Measurements from ENCODE around the gene AKT1S1. TPM values are rescaled to one million over a fixed set of nuclear protein-coding genes. Genes with fewer than 3 reads are reported as not detected.

Gene AKT1S1
- total RNA-seq, 1 donor from 2014 or later, result 52.0 TPM

DNA sequence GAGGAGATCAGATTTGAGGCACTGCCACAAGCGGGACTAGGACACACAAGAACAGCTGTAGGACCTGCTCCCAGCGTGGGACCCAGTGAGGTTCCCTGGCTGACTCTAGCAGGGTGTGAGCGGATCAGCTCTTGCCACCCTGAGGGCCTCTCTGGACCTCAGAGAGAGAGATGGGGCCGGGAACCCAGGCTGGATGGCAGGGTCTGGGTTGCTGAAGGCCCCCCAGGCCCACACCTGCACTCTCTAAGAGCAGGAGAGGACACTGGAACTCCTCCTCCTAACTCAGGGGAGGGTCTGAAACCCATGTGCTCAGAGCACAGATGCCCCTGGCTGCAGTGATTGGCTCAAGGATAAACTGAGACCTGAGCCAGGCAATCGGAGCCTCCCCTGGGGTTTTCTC, 33.0 kb upstream of the AKT1S1 start:
- Mint-ChIP-seq H3K4me3 (ENCODE audit: unreplicated experiment) (no peak overlapping the region), H3K27me3 (ENCODE audit: low read depth) (no peaks in the 10 kb centered on the region), H3K4me1 (ENCODE audit: low read depth) (peaks cover 11% of the 10 kb centered on the region), H3K36me3 (ENCODE audit: low read depth) (peaks cover 19% of the 10 kb centered on the region), H3K27ac (ENCODE audit: unreplicated experiment) (no peak overlapping the region), H3K9me3 (ENCODE audit: low read depth) (no peaks in the 10 kb centered on the region)
- DNase-seq (ENCODE audit: low spot score), result no peak
- TF ChIP-seq, protein P1, sequence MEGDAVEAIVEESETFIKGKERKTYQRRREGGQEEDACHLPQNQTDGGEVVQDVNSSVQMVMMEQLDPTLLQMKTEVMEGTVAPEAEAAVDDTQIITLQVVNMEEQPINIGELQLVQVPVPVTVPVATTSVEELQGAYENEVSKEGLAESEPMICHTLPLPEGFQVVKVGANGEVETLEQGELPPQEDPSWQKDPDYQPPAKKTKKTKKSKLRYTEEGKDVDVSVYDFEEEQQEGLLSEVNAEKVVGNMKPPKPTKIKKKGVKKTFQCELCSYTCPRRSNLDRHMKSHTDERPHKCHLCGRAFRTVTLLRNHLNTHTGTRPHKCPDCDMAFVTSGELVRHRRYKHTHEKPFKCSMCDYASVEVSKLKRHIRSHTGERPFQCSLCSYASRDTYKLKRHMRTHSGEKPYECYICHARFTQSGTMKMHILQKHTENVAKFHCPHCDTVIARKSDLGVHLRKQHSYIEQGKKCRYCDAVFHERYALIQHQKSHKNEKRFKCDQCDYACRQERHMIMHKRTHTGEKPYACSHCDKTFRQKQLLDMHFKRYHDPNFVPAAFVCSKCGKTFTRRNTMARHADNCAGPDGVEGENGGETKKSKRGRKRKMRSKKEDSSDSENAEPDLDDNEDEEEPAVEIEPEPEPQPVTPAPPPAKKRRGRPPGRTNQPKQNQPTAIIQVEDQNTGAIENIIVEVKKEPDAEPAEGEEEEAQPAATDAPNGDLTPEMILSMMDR (IDR thresholded peaks at IDR 0.05), result no peak

DNA sequence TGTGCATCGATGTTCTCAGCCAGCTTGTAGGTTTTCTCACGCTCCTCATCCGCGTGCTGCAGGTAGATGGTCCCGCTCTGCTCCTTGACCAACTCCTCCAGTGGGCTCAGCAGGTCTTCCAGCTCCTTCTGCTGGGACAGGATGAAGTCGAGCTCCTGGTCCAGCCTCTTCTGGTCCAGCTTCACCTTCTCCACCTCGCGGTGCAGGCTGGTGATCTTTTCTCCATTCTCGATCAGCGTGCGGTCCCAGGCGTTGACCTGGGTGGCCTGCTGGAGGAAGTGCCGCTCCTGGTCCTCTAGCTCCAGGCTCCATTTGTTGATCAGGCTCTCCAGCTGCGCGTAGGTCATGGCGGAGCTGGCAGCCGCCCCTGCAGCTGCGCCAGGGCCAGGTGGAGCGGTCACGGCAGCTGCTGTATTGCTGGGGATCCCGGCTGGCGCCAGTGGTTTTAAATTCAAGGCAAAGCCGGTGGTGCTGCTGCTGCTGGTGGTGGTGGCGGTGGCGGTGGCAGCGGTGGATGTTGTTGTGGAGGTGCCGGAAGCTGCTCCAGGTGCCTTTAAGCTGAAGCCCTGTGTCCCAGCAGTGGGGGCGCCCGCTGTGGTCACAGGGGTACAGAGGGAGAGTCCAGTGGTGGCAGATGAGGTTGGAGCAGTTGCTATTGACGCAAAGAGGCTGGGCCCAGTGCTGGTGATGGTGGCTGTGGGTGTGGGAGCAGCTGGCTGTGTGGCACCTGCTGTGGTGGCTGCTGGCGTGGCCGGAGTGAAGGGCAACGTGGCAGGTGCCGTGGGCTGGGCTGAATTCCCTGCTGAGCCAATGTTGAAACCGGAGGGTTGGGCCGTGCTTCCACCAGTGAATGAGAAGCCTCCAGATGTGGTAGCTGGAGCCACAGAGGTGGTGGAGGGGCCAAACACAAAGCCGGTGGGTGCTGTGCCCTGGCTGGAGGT, 31.6 kb upstream of the AKT1S1 start:
- TF ChIP-seq, protein P1 (IDR thresholded peaks at IDR 0.05), result no peak
- no peak for DNase-seq (ENCODE audit: low spot score)
- Mint-ChIP-seq H3K4me1 (ENCODE audit: low read depth) (peaks cover 11% of the 10 kb centered on the region), H3K36me3 (ENCODE audit: low read depth) (peaks cover 16% of the 10 kb centered on the region), H3K27ac (ENCODE audit: unreplicated experiment) (no peak overlapping the region), H3K27me3 (ENCODE audit: low read depth) (no peaks in the 10 kb centered on the region), H3K9me3 (ENCODE audit: low read depth) (no peaks in the 10 kb centered on the region), H3K4me3 (ENCODE audit: unreplicated experiment) (no peak overlapping the region)

DNA sequence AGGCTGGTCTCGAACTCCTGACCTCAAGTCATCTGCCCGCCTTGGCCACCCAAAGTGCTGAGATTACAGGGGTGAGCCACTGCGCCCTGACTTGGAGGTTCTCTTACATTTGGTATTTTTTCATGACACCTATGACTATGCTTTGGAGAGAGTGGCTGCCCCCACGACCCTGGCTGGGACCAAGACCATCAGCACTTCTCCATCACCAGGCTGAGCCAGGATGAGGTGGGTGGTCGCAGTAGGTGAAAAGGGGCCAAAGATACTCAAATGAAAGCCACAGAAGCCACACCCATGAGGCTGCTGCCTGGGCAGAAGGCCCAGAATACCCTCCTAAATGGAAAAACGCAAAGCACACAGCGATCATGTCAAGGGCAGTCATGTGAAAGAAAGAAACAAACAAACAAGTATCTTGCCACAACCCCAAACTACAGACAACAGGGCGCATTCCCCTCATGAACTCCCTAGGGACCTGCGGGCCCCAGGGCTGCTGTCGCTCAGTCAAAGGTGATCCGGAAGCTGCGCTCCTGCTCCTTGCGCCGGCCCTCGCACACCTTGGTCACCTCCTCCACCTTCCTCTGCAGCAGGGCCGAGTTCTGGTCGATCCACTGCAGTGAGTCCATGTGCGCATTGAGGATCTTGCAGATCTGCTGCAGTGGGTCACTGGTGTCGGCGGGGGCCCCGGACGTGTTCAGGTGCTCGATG, 30.7 kb upstream of the AKT1S1 start:
- H3K4me1 Mint-ChIP-seq (ENCODE audit: low read depth), result peaks cover 11% of the 10 kb centered on the region
- peaks cover 15% of the 10 kb centered on the region for H3K36me3 Mint-ChIP-seq (ENCODE audit: low read depth)
- no peak for DNase-seq (ENCODE audit: low spot score)
- TF ChIP-seq, protein P1 (IDR thresholded peaks at IDR 0.05), result no peak
- H3K9me3 Mint-ChIP-seq (ENCODE audit: low read depth), result no peaks in the 10 kb centered on the region
- H3K27me3 Mint-ChIP-seq (ENCODE audit: low read depth), result no peaks in the 10 kb centered on the region
- H3K27ac Mint-ChIP-seq (ENCODE audit: unreplicated experiment), result no peak overlapping the region
- H3K4me3 Mint-ChIP-seq (ENCODE audit: unreplicated experiment), result no peak overlapping the region

DNA sequence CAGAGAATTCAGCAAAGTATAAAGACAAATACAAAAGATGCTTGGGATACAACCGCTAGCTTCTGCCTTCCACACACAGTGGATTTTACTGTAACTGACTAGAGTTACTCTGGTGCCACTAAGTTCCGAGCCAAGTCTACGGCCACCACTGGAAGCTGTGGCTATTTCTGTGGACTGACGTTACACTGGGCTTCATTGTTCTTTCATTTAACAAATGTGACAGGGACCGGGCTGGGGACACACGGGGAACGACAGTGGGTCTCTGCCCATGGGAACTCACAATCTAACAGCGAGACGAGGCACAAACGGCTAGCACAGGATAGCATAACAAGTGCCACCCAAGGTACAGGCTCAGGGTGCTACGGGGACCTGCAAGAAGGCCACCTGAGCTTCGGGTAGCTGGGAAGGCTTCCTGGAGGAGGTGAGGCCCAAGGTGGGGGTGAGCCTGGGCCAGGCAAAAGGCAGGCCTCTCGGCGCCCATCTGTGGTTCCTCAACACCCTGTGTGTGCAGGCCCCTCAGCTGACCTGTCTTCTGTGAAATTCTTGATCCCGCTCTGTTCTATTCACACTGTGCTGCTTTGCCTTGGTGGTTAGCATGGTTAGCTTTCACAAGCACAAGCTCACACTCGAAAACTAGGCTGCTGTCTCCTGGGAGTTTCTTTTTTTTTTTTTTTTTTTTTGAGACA, 29.9 kb upstream of the AKT1S1 start:
- peaks cover 15% of the 10 kb centered on the region for H3K36me3 Mint-ChIP-seq (ENCODE audit: low read depth)

More for the DNA sequence above, 29.9 kb upstream of the AKT1S1 start:
- DNase-seq (ENCODE audit: low spot score), result no peak
- no peak overlapping the region for H3K4me3 Mint-ChIP-seq (ENCODE audit: unreplicated experiment)
- H3K4me1 Mint-ChIP-seq (ENCODE audit: low read depth), result peaks cover 11% of the 10 kb centered on the region
- TF ChIP-seq, protein P1 (IDR thresholded peaks at IDR 0.05), result no peak
- no peak overlapping the region for H3K27ac Mint-ChIP-seq (ENCODE audit: unreplicated experiment)
- H3K9me3 Mint-ChIP-seq (ENCODE audit: low read depth), result no peaks in the 10 kb centered on the region
- no peaks in the 10 kb centered on the region for H3K27me3 Mint-ChIP-seq (ENCODE audit: low read depth)
